HG03280 (cell line): ENCODE results near the gene GPR153.

Experiments used
- ATAC-seq: cut with Tn5 transposase; IDR thresholded peaks from one replicate; pipeline ENCODE4 v1.9.1; 2021; ENCODE audit warnings: mild to moderate bottlenecking, moderate library complexity; ENCODE audit not compliant: unreplicated experiment

Gene GPR153

DNA sequence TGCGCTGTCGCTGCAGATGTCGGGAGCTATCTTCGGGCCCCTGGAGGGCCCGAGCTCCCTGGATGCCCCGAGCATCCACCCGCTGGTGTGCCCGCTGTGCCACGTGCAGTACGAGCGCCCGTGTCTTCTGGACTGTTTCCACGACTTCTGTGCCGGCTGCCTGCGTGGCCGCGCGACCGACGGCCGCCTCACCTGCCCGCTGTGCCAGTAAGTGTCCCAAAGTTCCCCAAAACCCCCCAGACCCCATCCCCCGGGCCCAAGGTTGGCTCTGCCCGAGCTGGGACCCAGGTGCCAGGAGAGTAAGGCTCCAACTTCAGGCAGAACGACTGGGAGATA is 54.4 kb downstream of the GPR153 start:
- ATAC-seq = no peak

GRCh38 chr1:6205849-6206519 is 54.9 kb downstream of the GPR153 start, which contains the start of gene RNF207:
TSS of gene RNF207 (plus strand) at chr1:6206119. CDS start at chr1:6206536, 417 bp downstream.
- peak; percentile 53 for ATAC-seq

GRCh38 chr1:6202256-6202655 is 58.6 kb downstream of the GPR153 start:
- no peak for ATAC-seq

GRCh38 chr1:6200188-6200809 is 60.6 kb downstream of the GPR153 start:
- no peak for ATAC-seq

GRCh38 chr1:6199298-6200187 is 61.4 kb downstream of the GPR153 start, which contains the start of gene RPL22:
TSS of gene RPL22 (minus strand) at chr1:6199595. CDS start at chr1:6199573, 22 bp downstream.
- ATAC-seq = peak; percentile 94

DNA sequence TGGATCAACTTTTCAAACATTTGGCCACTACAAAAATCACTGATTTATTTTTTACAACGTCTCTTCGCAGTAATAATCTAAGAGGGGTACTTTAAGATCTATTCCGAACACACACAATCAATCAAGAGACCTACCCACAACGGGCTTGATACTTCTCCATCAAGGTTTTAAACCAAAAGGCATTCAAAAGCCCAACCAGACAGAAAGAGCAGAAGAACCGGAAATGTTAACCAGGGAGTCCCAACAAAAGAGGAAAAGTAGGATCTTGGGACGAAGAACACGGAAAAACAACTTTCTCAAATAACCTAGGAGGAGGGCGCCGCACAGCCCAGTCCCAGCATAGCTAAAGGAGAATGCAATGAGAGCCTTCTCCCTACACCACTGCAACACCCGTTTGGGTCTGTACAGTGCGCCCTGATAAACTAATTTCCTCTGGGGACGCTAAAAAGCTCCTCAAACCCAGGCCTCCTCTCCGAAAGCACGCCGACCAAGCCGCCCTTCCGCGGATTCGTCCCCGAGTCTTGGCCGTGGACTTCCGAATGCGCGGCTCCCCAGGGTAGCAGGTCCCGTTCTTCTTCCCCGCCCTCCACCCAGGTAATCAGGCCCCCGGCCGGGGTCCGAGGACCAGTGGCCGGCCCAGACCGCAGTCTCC is 62.1 kb downstream of the GPR153 start:
- ATAC-seq = peak; percentile 13

DNA sequence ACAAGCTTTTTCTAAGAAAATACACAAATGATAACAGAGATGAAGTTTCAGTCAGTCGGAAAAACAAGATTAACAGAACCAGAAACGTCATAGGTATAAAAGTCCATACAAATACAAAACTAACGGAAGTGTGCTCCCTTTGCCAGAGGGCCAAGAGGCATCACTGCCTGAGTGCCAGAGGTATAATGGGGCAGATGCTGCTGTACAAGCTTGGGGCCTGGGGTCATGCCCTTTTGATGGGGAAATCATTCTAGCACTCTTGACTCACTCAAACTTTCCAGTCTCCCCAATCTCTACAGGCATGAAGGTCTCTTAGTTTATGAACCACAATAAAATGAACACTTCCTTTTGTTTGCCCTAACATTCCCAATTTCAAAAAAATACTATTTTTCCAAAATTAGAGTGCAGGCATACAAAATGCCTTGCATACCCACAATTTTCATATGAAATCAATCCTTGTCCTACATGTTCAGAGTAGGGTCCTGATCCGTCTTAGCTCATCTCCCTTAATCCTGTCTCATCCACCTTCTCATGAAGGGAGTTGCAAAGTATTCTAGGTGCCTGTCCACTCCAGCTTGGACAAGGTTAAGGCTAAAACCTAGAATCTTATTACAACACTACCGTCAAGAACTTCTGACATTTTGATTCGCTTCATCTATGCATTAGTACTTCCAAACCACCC is 63.0 kb downstream of the GPR153 start:
- no peak for ATAC-seq
